HepG2 (cell line): ENCODE measurements around the gene SYDE2. TPM values are rescaled to one million over a fixed set of nuclear protein-coding genes. Genes with fewer than 3 reads are reported as not detected.

Source experiments
- ATAC-seq: fragments of 200-7000 bp; cut with Tn5 transposase; 3 replicates; pipeline ENCODE4 v1.9.1; 2020; ENCODE audit warnings: mild to moderate bottlenecking, moderate library complexity
- BruUV-seq: library from RNA; stranded (reverse); fragments of 400-500 nt; replicated peaks from 2 replicates; lab custom pipeline; 2021; lab: Mats Ljungman, UMichigan
- CTCF ChIA-PET: fragments of 300-600 bp; formaldehyde crosslinking; extraction: SDS; loops from one replicate; lab custom pipeline; 2021; ENCODE audit warnings: low total read pairs, inconsistent platforms, low intra/inter-chr PET ratio; lab: Yijun Ruan, JAX
- POLR2A ChIA-PET: fragments of 350-600 bp; sonication (Branson Sonifier 250); formaldehyde crosslinking; loops from one replicate; lab custom pipeline; 2020; ENCODE audit warnings: antibody characterized with exemption, inconsistent platforms; lab: Yijun Ruan, JAX
- DNase-seq: peaks from one replicate; pipeline ENCODE4 v3.0.0-alpha.2; 2015; ENCODE audit warnings: low spot score
- FAIRE-seq: peaks from 3 replicates; lab custom pipeline; 2011; peaks lifted over from hg19 to GRCh38; lab: Jason Lieb, UNC
- H2AFZ ChIP-seq: one replicate; pipeline ENCODE4 v1.6.1; 2011; ENCODE audit warnings: low read length, inconsistent platforms
- H3K27ac ChIP-seq: fragments of 300-600 bp; 3 replicates; pipeline ENCODE4 v1.8.0; 2011; ENCODE audit warnings: mixed run types, mild to moderate bottlenecking, mixed read lengths, low read length, inconsistent platforms; ENCODE audit not compliant: insufficient read depth; ENCODE audit errors: extremely low read length
- H3K27me3 ChIP-seq, 2 experiments: fragments of 200-600 bp in 1 of 2; 2 replicates in 1 of 2; 3 replicates in 1 of 2; pipeline versions ENCODE4 v1.6.0 to v1.8.0; 2011; ENCODE audit warnings: low read length in 2 of 2, mild to moderate bottlenecking in 2 of 2, moderate library complexity in 2 of 2, inconsistent platforms in 1 of 2; ENCODE audit not compliant: insufficient read depth in 2 of 2, control insufficient read depth in 1 of 2
- H3K36me3 ChIP-seq, 2 experiments: fragments of 200-600 bp in 1 of 2; replicated peaks in 1 of 2; 2 replicates in 1 of 2; 3 replicates in 1 of 2; pipeline versions ENCODE4 v1.5.1 to v1.8.0; 2011; ENCODE audit warnings: low read length in 2 of 2, inconsistent platforms in 1 of 2; ENCODE audit not compliant: insufficient read depth in 2 of 2, control insufficient read depth in 1 of 2
- H3K4me1 ChIP-seq: 2 replicates; pipeline ENCODE4 v1.5.1; 2012; ENCODE audit warnings: low read length, inconsistent platforms; ENCODE audit not compliant: insufficient read depth
- H3K4me2 ChIP-seq: 2 replicates; pipeline ENCODE4 v1.6.0; 2011; ENCODE audit warnings: low read depth, low read length, inconsistent platforms
- H3K4me3 ChIP-seq, 3 experiments: fragments of 200-600 bp in 1 of 3; sonication (generic), shearing (Covaris generic) in 1 of 3; replicated peaks in 1 of 3; 2 replicates each; pipeline ENCODE4 v1.5.1; 2011 to 2016; ENCODE audit warnings: low read length in 3 of 3, inconsistent platforms in 2 of 3, low read depth in 2 of 3, mild to moderate bottlenecking in 2 of 3, control low read depth in 1 of 3, mixed read lengths in 1 of 3; ENCODE audit not compliant: insufficient read depth in 1 of 3
- H3K79me2 ChIP-seq: one replicate; pipeline ENCODE4 v1.6.1; 2011; ENCODE audit warnings: low read length, inconsistent platforms; ENCODE audit not compliant: insufficient read depth
- H3K9ac ChIP-seq: 2 replicates; pipeline ENCODE4 v1.6.0; 2011; ENCODE audit warnings: mild to moderate bottlenecking, low read depth, low read length, inconsistent platforms; ENCODE audit not compliant: insufficient read depth
- H3K9me3 ChIP-seq: 2 replicates; pipeline ENCODE4 v1.5.1; 2012; ENCODE audit warnings: mild to moderate bottlenecking, low read length
- H4K20me1 ChIP-seq: 2 replicates; pipeline ENCODE4 v1.6.0; 2011; ENCODE audit warnings: inconsistent platforms, mild to moderate bottlenecking, low read length, moderate library complexity; ENCODE audit not compliant: insufficient read depth
- DZIP1 ChIP-seq: sonication (generic); formaldehyde crosslinking; IDR thresholded peaks from 2 replicates; pipeline ENCODE4 v1.5.0; 2020; ENCODE audit warnings: mild to moderate bottlenecking, missing genetic modification reagents
- KDM6A ChIP-seq: IDR thresholded peaks from 2 replicates; pipeline ENCODE4 v1.6.1; 2016; ENCODE audit warnings: low read depth
- RELA ChIP-seq: sonication (generic); formaldehyde crosslinking; IDR thresholded peaks from 2 replicates; pipeline ENCODE4 v1.4.0; 2020; ENCODE audit warnings: missing genetic modification reagents
- SNAPC2 ChIP-seq: sonication (generic); formaldehyde crosslinking; IDR thresholded peaks from 2 replicates; pipeline ENCODE4 v1.8.1; 2022; ENCODE audit warnings: mild to moderate bottlenecking, missing genetic modification reagents
- TBL1XR1 ChIP-seq: fragments of 150-350 bp; IDR thresholded peaks from 2 replicates; pipeline ENCODE4 v1.6.1; 2014; ENCODE audit warnings: borderline replicate concordance, low read length; ENCODE audit not compliant: partially characterized antibody
- THRA ChIP-seq: sonication (generic); formaldehyde crosslinking; IDR thresholded peaks from 2 replicates; pipeline ENCODE4 v1.4.0; 2020; ENCODE audit warnings: missing genetic modification reagents, borderline replicate concordance
- ZIK1 ChIP-seq: sonication (generic); formaldehyde crosslinking; IDR thresholded peaks from 2 replicates; pipeline ENCODE4 v1.5.0; 2020; ENCODE audit warnings: mild to moderate bottlenecking, low read depth, missing genetic modification reagents, borderline replicate concordance
- ZNF160 ChIP-seq: sonication (generic); formaldehyde crosslinking; IDR thresholded peaks from 2 replicates; pipeline ENCODE4 v1.8.0; 2022; ENCODE audit warnings: mild to moderate bottlenecking, inconsistent platforms, missing genetic modification reagents
- ZNF318 ChIP-seq: sonication (generic); formaldehyde crosslinking; IDR thresholded peaks from 2 replicates; pipeline ENCODE4 v1.4.0; 2020; ENCODE audit warnings: mild to moderate bottlenecking, missing genetic modification reagents
- ZNF44 ChIP-seq: sonication (generic); formaldehyde crosslinking; IDR thresholded peaks from 2 replicates; pipeline ENCODE4 v1.5.1; 2020; ENCODE audit warnings: mild to moderate bottlenecking, missing genetic modification reagents
- in situ Hi-C: cut with HindIII; loops from 2 replicates; pipeline ENCODE4 v1.10.0; 2017; ENCODE audit warnings: low pct_unique_long_range_greater_than_20kb; ENCODE audit not compliant: extremely low pct_ligation_motif_present
- intact Hi-C: fragments of 100-400 bp; cut with micrococcal nuclease; formaldehyde crosslinking; loops from one replicate; pipeline ENCODE4 v1.10.0; 2022; ENCODE audit not compliant: unreplicated experiment
- polyA plus RNA-seq, 8 experiments: library from polyadenylated mRNA; depleted of rRNA in 3 of 8; stranded (reverse) in 7 of 8; unstranded in 1 of 8; fragments of >200 nt; fragmentation: Illumina TruSeq in 4 of 8; extraction: Trizol in 4 of 8; gene quantifications; 2 replicates each; pipeline versions ENCODE4 v1.2.1 to v1.2.3, GENCODE V29; 2011 to 2016; ENCODE audit warnings: low read depth in 4 of 8, missing spikeins in 1 of 8, mixed read lengths in 1 of 8; ENCODE audit not compliant: insufficient read depth in 1 of 8
- total RNA-seq, 5 experiments: library from RNA; depleted of rRNA; stranded (reverse); fragments of >200 nt; fragmentation: Illumina TruSeq; extraction: Trizol; gene quantifications; 2 replicates each; pipeline ENCODE4 v1.2.3, GENCODE V29; 2016; ENCODE audit warnings: low read depth in 1 of 5

SYDE2 gene
- total and polyA plus RNA-seq, 2 of the 13 experiments (the other 11 are each of a cell fraction or from before 2014, with no cell fraction given) = 1.8 to 5.3 TPM

- no peak for TF ChIP-seq ZNF318
- TF ChIP-seq ZNF160 (CRISPR knock-in tag) = no peak
- TF ChIP-seq SNAPC2 (CRISPR knock-in tag) = no peak
These were observed 24.2 kb upstream of the SYDE2 start (continued) for GRCh38 chr1:85224734-85225623.

- no peak overlapping the region for H3K27ac ChIP-seq
- H3K27me3 ChIP-seq = no peaks in the 10 kb centered on the region
- no peak overlapping the region for H3K4me3 ChIP-seq
- no peaks in the 10 kb centered on the region for H4K20me1 ChIP-seq
- H3K4me1 ChIP-seq = peaks cover 10% of the 10 kb centered on the region
- ChIA-PET CTCF (no interaction called here), POLR2A (no interaction called here)
- H3K9ac ChIP-seq = no peak overlapping the region
- FAIRE-seq = no peak
- H3K9me3 ChIP-seq = no peaks in the 10 kb centered on the region
- no peak for ATAC-seq
- DNase-seq = no peak
- H3K4me2 ChIP-seq = no peak overlapping the region
- no peaks in the 10 kb centered on the region for H3K79me2 ChIP-seq
- intact Hi-C loops (no loop called here), in situ Hi-C loops (no loop called here)
- no peaks in the 10 kb centered on the region for H3K36me3 ChIP-seq
- no peak overlapping the region for H2AFZ ChIP-seq
- no TSS peak for BruUV-seq
- TF ChIP-seq THRA (CRISPR knock-in tag) (no peak), ZNF44 (CRISPR knock-in tag) (no peak), TBL1XR1 (no peak), KDM6A (no peak), ZIK1 (CRISPR knock-in tag) (no peak), RELA (CRISPR knock-in tag) (no peak), DZIP1 (no peak)
These were observed 23.5 kb upstream of the SYDE2 start for GRCh38 chr1:85224295-85224694.
